Mesendoderm (in vitro differentiated cells): ENCODE data around the gene TRIM67.

ENCODE experiments used
- DNase-seq: peaks from one replicate; pipeline ENCODE4 v3.0.0; 2013
- H2AK5ac ChIP-seq: 2 replicates; pipeline ENCODE4 v1.6.1; 2013; ENCODE audit warnings: low read length, inconsistent platforms
- H2BK120ac ChIP-seq: 2 replicates; pipeline ENCODE4 v1.6.1; 2013; ENCODE audit warnings: low read depth, mild to moderate bottlenecking, low read length, moderate library complexity, mixed read lengths
- H2BK15ac ChIP-seq: replicated peaks from 2 replicates; pipeline ENCODE4 v1.6.1; 2013; ENCODE audit warnings: low read depth, mild to moderate bottlenecking, moderate library complexity
- H2BK5ac ChIP-seq: 2 replicates; pipeline ENCODE4 v1.6.1; 2013; ENCODE audit warnings: low read length, inconsistent platforms
- H3K18ac ChIP-seq: 2 replicates; pipeline ENCODE4 v1.6.1; 2013; ENCODE audit warnings: mild to moderate bottlenecking, low read length, mixed read lengths
- H3K23ac ChIP-seq: one replicate; pipeline ENCODE4 v1.6.1; 2013; ENCODE audit warnings: low read length
- H3K27ac ChIP-seq: 2 replicates; pipeline ENCODE4 v1.5.1; 2013; ENCODE audit warnings: low read depth, mild to moderate bottlenecking, inconsistent platforms, low read length, moderate library complexity
- H3K27me3 ChIP-seq: 2 replicates; pipeline ENCODE4 v1.6.1; 2013; ENCODE audit warnings: low read length, control low read depth, mild to moderate bottlenecking, inconsistent platforms; ENCODE audit not compliant: insufficient read depth, poor library complexity
- H3K36me3 ChIP-seq: 2 replicates; pipeline ENCODE4 v1.6.1; 2013; ENCODE audit warnings: low read length, inconsistent platforms; ENCODE audit not compliant: control insufficient read depth, insufficient read depth
- H3K4ac ChIP-seq: one replicate; pipeline ENCODE4 v1.6.1; 2013; ENCODE audit warnings: low read depth, mild to moderate bottlenecking, low read length, moderate library complexity
- H3K4me1 ChIP-seq: 2 replicates; pipeline ENCODE4 v1.6.1; 2013; ENCODE audit warnings: low read depth, low read length, inconsistent platforms; ENCODE audit not compliant: control insufficient read depth
- H3K4me2 ChIP-seq: 2 replicates; pipeline ENCODE4 v1.6.1; 2013; ENCODE audit warnings: low read length
- H3K4me3 ChIP-seq: 2 replicates; pipeline ENCODE4 v1.5.1; 2013; ENCODE audit warnings: mild to moderate bottlenecking, low read length
- H3K56ac ChIP-seq: one replicate; pipeline ENCODE4 v1.6.1; 2013; ENCODE audit warnings: low read length
- H3K79me1 ChIP-seq: 2 replicates; pipeline ENCODE4 v1.6.1; 2013; ENCODE audit warnings: low read length, inconsistent platforms
- H3K79me2 ChIP-seq: 2 replicates; pipeline ENCODE4 v1.6.1; 2013; ENCODE audit warnings: mild to moderate bottlenecking, low read length; ENCODE audit not compliant: control insufficient read depth, insufficient read depth
- H3K9ac ChIP-seq: 2 replicates; pipeline ENCODE4 v1.6.1; 2013; ENCODE audit warnings: low read length, inconsistent platforms
- H4K5ac ChIP-seq: one replicate; pipeline ENCODE4 v1.6.1; 2013; ENCODE audit warnings: low read length
- H4K8ac ChIP-seq: one replicate; pipeline ENCODE4 v1.6.1; 2013; ENCODE audit warnings: low read depth, mild to moderate bottlenecking, control low read depth, low read length, moderate library complexity
- WGBS: extraction: QIAGEN DNeasy Blood & Tissue Kit; methylation state at CpG from one replicate; pipeline ENCODE4 v1.1.7; 2013; ENCODE audit warnings: low lambda C conversion rate, missing lambda C conversion rate; ENCODE audit not compliant: insufficient coverage; ENCODE audit errors: extremely low coverage; 5-methylcytosine and 5-hydroxymethylcytosine counted together

TRIM67 gene

GRCh38 chr1:231232870-231233734 is 71.2 kb downstream of the TRIM67 start:
- no peak overlapping the region for H3K27ac ChIP-seq
- peaks cover 3% of the 10 kb centered on the region for H3K36me3 ChIP-seq
- H3K4ac ChIP-seq = no peak overlapping the region
- H3K79me1 ChIP-seq = no peaks in the 10 kb centered on the region
- DNase-seq = no peak
- H2BK15ac ChIP-seq = no peak overlapping the region
- no peak overlapping the region for H2BK5ac ChIP-seq
- H3K18ac ChIP-seq = peak overlapping the region; percentile 33
- H3K56ac ChIP-seq = no peak overlapping the region
- H3K4me2 ChIP-seq = no peak overlapping the region
- H4K8ac ChIP-seq = no peak overlapping the region
- H3K27me3 ChIP-seq = no peaks in the 10 kb centered on the region
- no peaks in the 10 kb centered on the region for H3K4me1 ChIP-seq
- no peak overlapping the region for H3K4me3 ChIP-seq
- no peaks in the 10 kb centered on the region for H3K79me2 ChIP-seq
- no peak overlapping the region for H2AK5ac ChIP-seq
- no peak overlapping the region for H3K23ac ChIP-seq
- no CpG with 5 or more reads among the region's 14 CpGs for WGBS
- H3K9ac ChIP-seq = no peak overlapping the region
- no peak overlapping the region for H2BK120ac ChIP-seq
- no peak overlapping the region for H4K5ac ChIP-seq

- no peak overlapping the region for H3K18ac ChIP-seq
- no peak overlapping the region for H2BK15ac ChIP-seq
- no peaks in the 10 kb centered on the region for H3K27me3 ChIP-seq
- H3K79me1 ChIP-seq = no peaks in the 10 kb centered on the region
- H3K4me3 ChIP-seq = no peak overlapping the region
- H2AK5ac ChIP-seq = no peak overlapping the region
- no peak overlapping the region for H2BK5ac ChIP-seq
- no CpG with 5 or more reads among the region's 8 CpGs for WGBS
- peaks cover 7% of the 10 kb centered on the region for H3K36me3 ChIP-seq
- DNase-seq = peak; percentile 25
- no peak overlapping the region for H3K4ac ChIP-seq
- H3K79me2 ChIP-seq = no peaks in the 10 kb centered on the region
- H2BK120ac ChIP-seq = no peak overlapping the region
- no peak overlapping the region for H3K4me2 ChIP-seq
- H3K9ac ChIP-seq = no peak overlapping the region
- H4K8ac ChIP-seq = no peak overlapping the region
- no peaks in the 10 kb centered on the region for H3K4me1 ChIP-seq
- no peak overlapping the region for H3K56ac ChIP-seq
- H3K23ac ChIP-seq = no peak overlapping the region
- peak overlapping the region; percentile 31 for H3K27ac ChIP-seq
- H4K5ac ChIP-seq = no peak overlapping the region
Observed at GRCh38 chr1:231233735-231234417, 72.0 kb downstream of the TRIM67 start.

GRCh38 chr1:231234506-231234905 is 72.6 kb downstream of the TRIM67 start:
- Histone ChIP-seq H2AK5ac (no peak overlapping the region), H3K23ac (no peak overlapping the region), H3K79me2 (no peaks in the 10 kb centered on the region), H2BK15ac (no peak overlapping the region), H3K9ac (no peak overlapping the region), H3K4me2 (no peak overlapping the region), H3K79me1 (no peaks in the 10 kb centered on the region), H3K4ac (no peak overlapping the region), H3K4me3 (no peak overlapping the region), H3K4me1 (no peaks in the 10 kb centered on the region), H3K27me3 (no peaks in the 10 kb centered on the region), H2BK5ac (no peak overlapping the region), H3K18ac (no peak overlapping the region), H4K5ac (no peak overlapping the region), H3K56ac (peak overlapping the region; percentile 15), H3K27ac (peak overlapping the region; percentile 31), H2BK120ac (no peak overlapping the region), H3K36me3 (peaks cover 7% of the 10 kb centered on the region), H4K8ac (no peak overlapping the region)
- no CpG with 5 or more reads among the region's 3 CpGs for WGBS
- DNase-seq = no peak

GRCh38 chr1:231235526-231236207 is 73.8 kb downstream of the TRIM67 start:
- Histone ChIP-seq H3K36me3 (peaks cover 6% of the 10 kb centered on the region), H2BK5ac (no peak overlapping the region), H3K4ac (no peak overlapping the region), H3K79me2 (no peaks in the 10 kb centered on the region), H3K4me2 (no peak overlapping the region), H3K9ac (no peak overlapping the region), H3K23ac (no peak overlapping the region), H3K79me1 (peaks cover 2% of the 10 kb centered on the region), H2BK15ac (no peak overlapping the region), H3K27ac (no peak overlapping the region), H3K56ac (no peak overlapping the region), H3K4me1 (no peaks in the 10 kb centered on the region), H3K27me3 (no peaks in the 10 kb centered on the region), H4K5ac (no peak overlapping the region), H2AK5ac (no peak overlapping the region), H3K4me3 (no peak overlapping the region), H3K18ac (no peak overlapping the region), H2BK120ac (no peak overlapping the region), H4K8ac (no peak overlapping the region)
- DNase-seq = no peak
- WGBS = no CpG with 5 or more reads among the region's 3 CpGs

GRCh38 chr1:231236208-231236591 is 74.3 kb downstream of the TRIM67 start:
- H2AK5ac ChIP-seq = no peak overlapping the region
- no peak overlapping the region for H3K23ac ChIP-seq
- H3K9ac ChIP-seq = no peak overlapping the region
- peaks cover 4% of the 10 kb centered on the region for H3K36me3 ChIP-seq
- no peak overlapping the region for H4K8ac ChIP-seq
- no peak for DNase-seq
- no peak overlapping the region for H3K4ac ChIP-seq
- no peak overlapping the region for H3K4me2 ChIP-seq
- no peak overlapping the region for H2BK5ac ChIP-seq
- H3K18ac ChIP-seq = no peak overlapping the region
- H4K5ac ChIP-seq = no peak overlapping the region
- WGBS = no CpG with 5 or more reads among the region's 4 CpGs
- H3K27me3 ChIP-seq = no peaks in the 10 kb centered on the region
- H3K79me1 ChIP-seq = peaks cover 2% of the 10 kb centered on the region
- H3K4me1 ChIP-seq = no peaks in the 10 kb centered on the region
- H3K79me2 ChIP-seq = no peaks in the 10 kb centered on the region
- H3K4me3 ChIP-seq = no peak overlapping the region
- no peak overlapping the region for H3K27ac ChIP-seq
- no peak overlapping the region for H2BK15ac ChIP-seq
- no peak overlapping the region for H3K56ac ChIP-seq
- H2BK120ac ChIP-seq = no peak overlapping the region
